OCI-LY7 (cell line): Measurements from ENCODE around the gene LMBRD2. TPM values are rescaled to one million over a fixed set of nuclear protein-coding genes. Genes with fewer than 3 reads are reported as not detected.

Experiments
- BruUV-seq: library from RNA; stranded (reverse); fragments of 400-500 nt; replicated peaks from 2 replicates; lab custom pipeline; 2021; lab: Mats Ljungman, UMichigan
- CTCF ChIA-PET: fragments of 300-600 bp; sonication (Branson Sonifier 250); formaldehyde crosslinking; loops from one replicate; lab custom pipeline; 2022; ENCODE audit warnings: antibody characterized with exemption; ENCODE audit not compliant: unreplicated experiment; lab: Charles Lee
- POLR2A ChIA-PET: fragments of 300-600 bp; sonication (Branson Sonifier 250); formaldehyde crosslinking; loops from one replicate; lab custom pipeline; 2022; ENCODE audit warnings: antibody characterized with exemption; lab: Charles Lee
- DNase-seq: peaks from one replicate; pipeline ENCODE4 v3.0.0-alpha.2; 2015; ENCODE audit warnings: low spot score
- H2AFZ ChIP-seq: fragments of 200-600 bp; sonication (generic), shearing (Covaris generic); 2 replicates; pipeline ENCODE4 v1.6.1; 2014; ENCODE audit warnings: mild to moderate bottlenecking, antibody characterized with exemption, low read length, moderate library complexity
- H3K27ac ChIP-seq: fragments of 200-600 bp; sonication (generic); 2 replicates; pipeline ENCODE4 v1.5.1; 2014; ENCODE audit warnings: mixed run types, low read depth, mild to moderate bottlenecking, moderate library complexity, low read length, inconsistent platforms; ENCODE audit not compliant: poor library complexity, severe bottlenecking
- H3K36me3 ChIP-seq: fragments of 200-600 bp; sonication (generic); 2 replicates; pipeline ENCODE4 v1.6.1; 2014; ENCODE audit warnings: mild to moderate bottlenecking, antibody characterized with exemption, low read length, moderate library complexity, mixed read lengths; ENCODE audit not compliant: insufficient read depth
- H3K4me1 ChIP-seq: fragments of 200-600 bp; sonication (generic); 2 replicates; pipeline ENCODE4 v1.5.1; 2014; ENCODE audit warnings: mild to moderate bottlenecking, low read length; ENCODE audit not compliant: insufficient read depth, poor library complexity, severe bottlenecking
- H3K4me2 ChIP-seq: fragments of 200-600 bp; sonication (generic); 2 replicates; pipeline ENCODE4 v1.6.1; 2014; ENCODE audit warnings: mild to moderate bottlenecking, low read length
- H3K4me3 ChIP-seq: fragments of 200-600 bp; sonication (generic); 2 replicates; pipeline ENCODE4 v1.5.1; 2014; ENCODE audit warnings: mild to moderate bottlenecking, low read depth, low read length; ENCODE audit not compliant: poor library complexity, severe bottlenecking
- H3K79me2 ChIP-seq: fragments of 200-600 bp; sonication (generic); 2 replicates; pipeline ENCODE4 v1.6.1; 2016; ENCODE audit warnings: low read depth, mild to moderate bottlenecking, low read length, moderate library complexity, mixed read lengths; ENCODE audit not compliant: insufficient read depth
- H3K9me2 ChIP-seq: fragments of 200-600 bp; sonication (generic); 2 replicates; pipeline ENCODE4 v1.6.1; 2016; ENCODE audit warnings: mild to moderate bottlenecking, low read length, mixed read lengths; ENCODE audit not compliant: insufficient read depth
- H3K9me3 ChIP-seq: fragments of 200-600 bp; sonication (generic); 2 replicates; pipeline ENCODE4 v1.6.1; 2014; ENCODE audit warnings: mild to moderate bottlenecking, mixed run types, low read length, mixed read lengths
- H4K20me1 ChIP-seq: fragments of 200-600 bp; sonication (generic); 2 replicates; pipeline ENCODE4 v1.6.1; 2014; ENCODE audit warnings: mild to moderate bottlenecking, antibody characterized with exemption, low read length, moderate library complexity, mixed read lengths; ENCODE audit not compliant: insufficient read depth
- EZH2phosphoT487 ChIP-seq: fragments of 200-600 bp; sonication (generic); IDR thresholded peaks from 2 replicates; pipeline ENCODE4 v1.6.1; 2018; ENCODE audit warnings: low read depth, borderline replicate concordance, mild to moderate bottlenecking, mixed run types, antibody characterized with exemption, low read length, moderate library complexity, mixed read lengths
- intact Hi-C: fragments of 100-400 bp; cut with micrococcal nuclease; formaldehyde crosslinking; loops from one replicate; pipeline ENCODE4 v1.10.0; 2022; ENCODE audit not compliant: unreplicated experiment
- total RNA-seq, 2 experiments: library from RNA; depleted of rRNA in 1 of 2; stranded (reverse); fragments of >200 nt in 1 of 2; shearing (Covaris generic) in 1 of 2; gene quantifications; 2 replicates each; pipeline ENCODE4 v1.2.3, GENCODE V29; 2014 to 2022
- TF ChIP-seq, protein P1 (sequence below): fragments of 200-600 bp; sonication (generic); conservative IDR thresholded peaks from 2 replicates; pipeline ENCODE4 v1.5.1; 2014; ENCODE audit warnings: mild to moderate bottlenecking, antibody characterized with exemption, low read length, moderate library complexity, mixed read lengths

Gene LMBRD2
- total RNA-seq, 2 experiments from 2014 or later, result 9.1 to 18.3 TPM

DNA sequence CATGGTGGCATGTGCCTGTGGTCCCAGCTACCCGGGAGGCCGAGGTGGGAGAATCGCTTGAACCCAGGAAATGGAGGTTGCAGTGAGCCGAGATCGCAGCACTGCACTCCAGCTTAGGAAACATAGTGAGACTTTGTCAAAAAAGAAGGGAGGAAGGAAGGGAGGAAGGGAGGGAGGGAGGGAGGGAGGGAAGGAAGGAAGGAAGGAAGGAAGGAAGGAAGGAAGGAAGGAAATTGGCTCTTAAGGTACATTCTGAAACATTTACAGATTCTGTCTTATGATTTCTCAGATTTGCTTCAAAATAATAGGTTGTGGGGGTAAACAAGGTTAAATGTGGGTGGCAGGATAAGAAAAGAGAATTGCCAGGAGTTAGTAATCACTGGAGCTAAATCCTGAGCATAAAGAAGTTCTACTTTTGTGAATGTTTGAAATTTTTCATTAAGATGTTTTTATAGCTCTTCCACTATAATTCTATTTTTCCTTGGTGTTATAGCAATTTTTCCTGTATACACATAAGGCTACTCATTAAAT is 82.9 kb downstream of the LMBRD2 start:
- H4K20me1 ChIP-seq, result no peaks in the 10 kb centered on the region
- no peak overlapping the region for H2AFZ ChIP-seq
- no peak overlapping the region for H3K27ac ChIP-seq
- H3K4me1 ChIP-seq, result peaks cover 9% of the 10 kb centered on the region
- no peak for DNase-seq
- no peak overlapping the region for H3K4me2 ChIP-seq
- no peaks in the 10 kb centered on the region for H3K9me3 ChIP-seq
- TF ChIP-seq, protein P1, sequence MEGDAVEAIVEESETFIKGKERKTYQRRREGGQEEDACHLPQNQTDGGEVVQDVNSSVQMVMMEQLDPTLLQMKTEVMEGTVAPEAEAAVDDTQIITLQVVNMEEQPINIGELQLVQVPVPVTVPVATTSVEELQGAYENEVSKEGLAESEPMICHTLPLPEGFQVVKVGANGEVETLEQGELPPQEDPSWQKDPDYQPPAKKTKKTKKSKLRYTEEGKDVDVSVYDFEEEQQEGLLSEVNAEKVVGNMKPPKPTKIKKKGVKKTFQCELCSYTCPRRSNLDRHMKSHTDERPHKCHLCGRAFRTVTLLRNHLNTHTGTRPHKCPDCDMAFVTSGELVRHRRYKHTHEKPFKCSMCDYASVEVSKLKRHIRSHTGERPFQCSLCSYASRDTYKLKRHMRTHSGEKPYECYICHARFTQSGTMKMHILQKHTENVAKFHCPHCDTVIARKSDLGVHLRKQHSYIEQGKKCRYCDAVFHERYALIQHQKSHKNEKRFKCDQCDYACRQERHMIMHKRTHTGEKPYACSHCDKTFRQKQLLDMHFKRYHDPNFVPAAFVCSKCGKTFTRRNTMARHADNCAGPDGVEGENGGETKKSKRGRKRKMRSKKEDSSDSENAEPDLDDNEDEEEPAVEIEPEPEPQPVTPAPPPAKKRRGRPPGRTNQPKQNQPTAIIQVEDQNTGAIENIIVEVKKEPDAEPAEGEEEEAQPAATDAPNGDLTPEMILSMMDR, result no peak
- no peak for TF ChIP-seq EZH2phosphoT487
- POLR2A ChIA-PET, result no interaction called here
- H3K79me2 ChIP-seq, result no peaks in the 10 kb centered on the region
- H3K36me3 ChIP-seq, result no peaks in the 10 kb centered on the region
- H3K4me3 ChIP-seq, result no peak overlapping the region
- intact Hi-C loops, result no loop called here
- BruUV-seq, result no TSS peak
- H3K9me2 ChIP-seq, result no peaks in the 10 kb centered on the region
- CTCF ChIA-PET, result no interaction called here

DNA sequence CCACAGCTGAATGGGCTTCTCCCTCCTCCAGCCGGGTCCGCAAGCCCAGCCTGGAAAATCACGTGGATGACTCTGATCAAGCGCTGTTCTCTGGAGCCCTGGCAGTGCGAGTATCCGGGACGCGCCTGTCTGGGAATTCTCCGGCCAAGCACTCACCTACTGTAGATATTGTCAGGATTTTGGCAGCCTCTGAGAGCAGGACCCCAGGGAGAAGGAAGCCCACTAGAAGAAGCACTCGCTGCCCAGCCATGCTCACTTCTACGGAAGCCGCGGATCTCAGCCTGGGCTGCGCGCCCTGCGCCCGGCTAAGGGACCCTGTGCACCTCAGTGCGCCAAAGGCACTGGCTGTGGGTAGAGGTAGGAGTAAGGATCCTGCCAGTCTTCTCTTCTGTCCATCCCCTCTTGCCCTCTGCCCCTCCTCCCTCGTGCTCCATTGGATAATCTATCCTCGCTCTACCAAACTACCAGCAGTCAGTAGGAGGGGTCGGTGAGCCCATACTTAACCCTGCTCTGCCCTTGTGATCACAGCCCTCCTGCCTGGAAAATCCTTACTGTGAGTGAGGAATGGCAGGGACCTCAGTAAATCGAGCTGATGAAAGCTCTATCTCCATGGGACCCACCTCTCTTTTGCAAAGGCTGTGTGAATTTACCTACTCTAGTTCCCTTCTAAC is 85.0 kb downstream of the LMBRD2 start, which contains the start of gene UGT3A2:
Gene UGT3A2, minus strand, starts transcription at position 343 of the 671 bp plus-strand sequence. Its CDS starts 93 bp downstream, at position 250.
- no peaks in the 10 kb centered on the region for H3K9me2 ChIP-seq
- BruUV-seq, result no TSS peak
- H3K79me2 ChIP-seq, result no peaks in the 10 kb centered on the region
- peaks cover 9% of the 10 kb centered on the region for H3K4me1 ChIP-seq
- H3K4me2 ChIP-seq, result no peak within 1 kb of the TSS
- H3K9me3 ChIP-seq, result no peaks in the 10 kb centered on the region
- no peaks in the 10 kb centered on the region for H3K36me3 ChIP-seq
- H3K27ac ChIP-seq, result no peak within 1 kb of the TSS
- H2AFZ ChIP-seq, result no peak within 1 kb of the TSS
- no peaks in the 10 kb centered on the region for H4K20me1 ChIP-seq
- intact Hi-C loops, result no loop called here
- TF ChIP-seq EZH2phosphoT487, result no peak
- TF ChIP-seq, protein P1, result no peak
- H3K4me3 ChIP-seq, result no peak within 1 kb of the TSS
- ChIA-PET POLR2A (no interaction called here), CTCF (no interaction called here)
- no peak for DNase-seq

DNA sequence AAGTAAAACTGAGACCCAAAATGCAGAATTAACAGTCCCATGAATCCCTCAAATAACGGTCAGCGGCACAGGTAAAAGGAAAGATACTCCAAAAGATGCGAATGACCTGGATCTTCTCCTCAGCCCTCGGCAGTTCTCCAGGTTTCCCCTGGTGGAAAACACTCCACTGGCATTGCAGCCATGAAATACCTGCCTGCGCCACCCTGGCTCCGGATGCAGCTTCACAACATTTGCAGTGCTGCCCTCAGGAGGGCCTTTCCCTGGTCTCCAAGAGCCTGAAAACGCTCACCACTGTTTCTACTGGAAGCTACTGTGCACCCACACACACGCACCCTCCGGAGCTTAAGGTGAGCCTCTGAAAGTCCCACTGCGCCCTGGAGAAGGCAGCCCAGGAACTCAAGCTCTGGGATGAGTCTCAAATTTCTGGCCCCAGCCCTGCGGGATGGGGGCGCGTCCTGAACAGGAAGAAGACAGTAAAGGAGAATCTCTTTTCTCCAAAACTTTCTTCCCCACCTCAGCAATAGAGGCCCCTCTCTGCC is 85.6 kb downstream of the LMBRD2 start:
- ChIA-PET POLR2A (no interaction called here), CTCF (no interaction called here)
- no TSS peak for BruUV-seq
- Histone ChIP-seq H3K4me3 (no peak overlapping the region), H4K20me1 (no peaks in the 10 kb centered on the region), H3K36me3 (no peaks in the 10 kb centered on the region), H3K9me2 (no peaks in the 10 kb centered on the region), H3K27ac (no peak overlapping the region), H3K4me1 (peaks cover 4% of the 10 kb centered on the region), H2AFZ (no peak overlapping the region), H3K4me2 (no peak overlapping the region), H3K79me2 (no peaks in the 10 kb centered on the region), H3K9me3 (no peaks in the 10 kb centered on the region)
- DNase-seq, result no peak
- TF ChIP-seq EZH2phosphoT487, result no peak
- TF ChIP-seq, protein P1, result no peak
- intact Hi-C loops, result no loop called here
